Ishikawa (cell line): Measurements from ENCODE around the gene CD2AP.

Experiments used
- CEBPB ChIP-seq: IDR thresholded peaks from 2 replicates; pipeline ENCODE4 v1.6.1; 2012
- CREB1 ChIP-seq: IDR thresholded peaks from 2 replicates; pipeline ENCODE4 v1.6.1; 2012; ENCODE audit warnings: low read depth
- EGR1 ChIP-seq: IDR thresholded peaks from 2 replicates; pipeline ENCODE4 v1.6.1; 2012
- EP300 ChIP-seq: IDR thresholded peaks from 2 replicates; pipeline ENCODE4 v1.6.1; 2012; ENCODE audit warnings: borderline replicate concordance
- FOXM1 ChIP-seq: IDR thresholded peaks from 2 replicates; pipeline ENCODE4 v1.6.1; 2012; ENCODE audit warnings: low read depth, borderline replicate concordance
- MAX ChIP-seq: IDR thresholded peaks from 2 replicates; pipeline ENCODE4 v1.6.1; 2012
- NFIC ChIP-seq: IDR thresholded peaks from 2 replicates; pipeline ENCODE4 v1.6.1; 2012
- RAD21 ChIP-seq: IDR thresholded peaks from 2 replicates; pipeline ENCODE4 v1.6.1; 2012; ENCODE audit warnings: low read depth
- REST ChIP-seq: IDR thresholded peaks from 2 replicates; pipeline ENCODE4 v1.6.1; 2012; ENCODE audit warnings: low read depth, mild to moderate bottlenecking
- TAF1 ChIP-seq: IDR thresholded peaks from 2 replicates; pipeline ENCODE4 v1.6.1; 2012; ENCODE audit warnings: low read depth, mild to moderate bottlenecking
- TCF12 ChIP-seq: IDR thresholded peaks from 2 replicates; pipeline ENCODE4 v1.6.1; 2012; ENCODE audit warnings: low read depth
- TEAD4 ChIP-seq: IDR thresholded peaks from 2 replicates; pipeline ENCODE4 v1.6.1; 2012
- USF1 ChIP-seq: IDR thresholded peaks from 2 replicates; pipeline ENCODE4 v1.6.1; 2012
- YY1 ChIP-seq: IDR thresholded peaks from 2 replicates; pipeline ENCODE4 v1.6.1; 2012; ENCODE audit warnings: low read depth
- ZBTB7A ChIP-seq: IDR thresholded peaks from 2 replicates; pipeline ENCODE4 v1.6.1; 2012; ENCODE audit warnings: low read depth

CD2AP gene

GRCh38 chr6:47485491-47486135 lies 8.0 kb downstream of the CD2AP start:
- TF ChIP-seq CEBPB (no peak), RAD21 (no peak), TEAD4 (no peak), EGR1 (no peak), YY1 (no peak), ZBTB7A (no peak), REST (no peak), CREB1 (no peak), FOXM1 (no peak), EP300 (no peak), NFIC (no peak), TCF12 (no peak), USF1 (no peak), TAF1 (no peak), MAX (no peak)

- TF ChIP-seq CREB1 (no peak), TEAD4 (no peak), EGR1 (no peak)
These were observed 12.4 kb downstream of the CD2AP start for GRCh38 chr6:47489995-47490394.

GRCh38 chr6:47490676-47491075 lies 13.1 kb downstream of the CD2AP start:
- TF ChIP-seq MAX = no peak
- no peak for TF ChIP-seq TAF1
- no peak for TF ChIP-seq YY1
- no peak for TF ChIP-seq USF1
- TF ChIP-seq EGR1 = no peak
- TF ChIP-seq TCF12 = no peak
- TF ChIP-seq ZBTB7A = no peak

- TF ChIP-seq FOXM1 (no peak), REST (no peak), TEAD4 (no peak), MAX (no peak), CREB1 (no peak), EGR1 (no peak), USF1 (no peak), TAF1 (no peak), TCF12 (no peak), CEBPB (no peak), ZBTB7A (no peak), EP300 (no peak), RAD21 (no peak), NFIC (no peak), YY1 (no peak)
These were observed 14.8 kb downstream of the CD2AP start for GRCh38 chr6:47492355-47492754.

- TF ChIP-seq REST (no peak), EGR1 (no peak)
These were observed 17.6 kb downstream of the CD2AP start for GRCh38 chr6:47495207-47495606.
